ENCODE data around the gene ELL.
"Not testable (repeated sequence)": the region's sequence is repeated elsewhere in the genome, so short reads cannot be mapped to it uniquely, and the experiment has no call there.

The ELL gene

GRCh38 chr19:18424122-18424889, 97.6 kb downstream of the ELL start:
- no peak for DNase-seq (ENCODE audit: low read depth in 2 of 2)

GRCh38 chr19:18423258-18424020, 98.4 kb downstream of the ELL start:
- no peak for DNase-seq (ENCODE audit: low read depth in 2 of 2)

- DNase-seq (ENCODE audit: low read depth in 2 of 2): no peak
Observed at GRCh38 chr19:18422530-18423191, 99.2 kb downstream of the ELL start.

- DNase-seq (ENCODE audit: low read depth in 2 of 2): no peak
Observed at GRCh38 chr19:18421371-18421959, 100.4 kb downstream of the ELL start.

GRCh38 chr19:18420930-18421329, 100.9 kb downstream of the ELL start:
- no peak for DNase-seq (ENCODE audit: low read depth in 2 of 2)

DNA sequence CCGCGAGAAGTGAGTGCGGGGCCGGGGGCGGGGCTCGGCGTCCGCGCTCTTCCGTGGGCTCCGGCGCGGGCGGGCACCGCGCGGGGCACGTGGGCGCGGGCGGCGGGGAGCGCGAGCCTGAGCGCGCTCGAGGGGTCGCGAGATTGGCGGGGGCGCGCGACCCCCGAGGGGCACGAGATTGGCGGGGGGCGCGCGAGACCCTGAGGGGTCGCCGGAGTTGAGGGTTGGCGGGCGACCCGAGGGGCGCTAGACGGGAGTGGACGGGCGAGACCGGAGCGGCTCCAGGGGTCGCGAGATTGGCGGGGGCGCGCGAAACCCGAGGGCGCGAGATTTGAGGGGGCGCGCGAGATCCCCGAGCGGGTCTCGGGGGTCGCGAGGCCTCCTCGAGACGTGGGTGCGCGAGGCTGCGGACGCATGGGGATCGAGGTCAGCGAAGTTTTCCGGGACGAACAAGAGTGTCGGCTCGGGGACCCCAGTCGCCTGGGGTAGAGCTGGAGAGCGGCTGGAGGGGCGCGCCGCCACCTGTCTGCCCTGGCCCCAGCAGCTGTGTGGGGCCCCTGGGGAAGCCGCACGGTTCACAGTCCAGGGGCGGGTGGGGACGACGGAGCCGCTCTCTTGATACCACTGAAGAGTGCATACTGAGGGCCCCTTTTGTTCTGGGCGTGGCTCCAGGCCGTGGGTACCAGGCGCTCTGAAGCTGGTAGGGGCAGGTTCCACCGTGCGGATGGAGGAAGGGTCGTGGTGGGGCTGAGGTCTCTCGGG, 102.0 kb downstream of the ELL start:
- DNase-seq (ENCODE audit: low read depth in 2 of 2): peak in 1 of 2 donors; percentile 42

DNA sequence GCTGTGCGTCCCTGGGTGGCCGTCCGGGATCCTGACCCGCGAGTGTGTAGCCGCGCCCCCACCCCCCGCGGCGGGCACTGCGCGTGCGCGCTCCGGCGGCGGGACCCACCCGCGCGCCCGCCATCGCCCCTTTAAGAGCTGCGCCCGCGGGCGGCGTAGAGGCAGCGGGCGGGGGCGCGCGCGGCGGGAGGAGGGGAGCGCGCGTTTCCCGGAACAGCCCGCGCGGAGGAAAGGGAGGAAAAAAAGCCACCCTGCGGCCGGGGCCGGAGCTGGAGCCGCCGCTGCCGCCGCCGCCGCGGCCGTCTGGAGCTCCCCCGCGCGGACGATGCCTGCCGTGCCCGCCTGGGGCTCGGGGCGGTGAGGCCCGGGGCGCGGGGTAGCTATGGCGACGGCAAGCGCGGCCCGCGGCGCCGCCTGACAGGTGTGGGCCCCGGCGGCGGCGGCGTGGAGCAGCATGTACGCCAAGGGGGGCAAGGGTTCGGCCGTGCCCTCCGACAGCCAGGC, 102.6 kb downstream of the ELL start, which contains the start of gene SSBP4:
Gene SSBP4 (plus strand): TSS at position 204 of the 504 bp plus-strand sequence. CDS start 251 bp downstream, at position 455.
- peak in 1 of 2 donors; percentile 60 for DNase-seq (ENCODE audit: low read depth in 2 of 2)

- peak in 1 of 2 donors; percentile 21 for DNase-seq (ENCODE audit: low read depth in 2 of 2)
Observed at GRCh38 chr19:18418483-18419194, 103.2 kb downstream of the ELL start.

DNA sequence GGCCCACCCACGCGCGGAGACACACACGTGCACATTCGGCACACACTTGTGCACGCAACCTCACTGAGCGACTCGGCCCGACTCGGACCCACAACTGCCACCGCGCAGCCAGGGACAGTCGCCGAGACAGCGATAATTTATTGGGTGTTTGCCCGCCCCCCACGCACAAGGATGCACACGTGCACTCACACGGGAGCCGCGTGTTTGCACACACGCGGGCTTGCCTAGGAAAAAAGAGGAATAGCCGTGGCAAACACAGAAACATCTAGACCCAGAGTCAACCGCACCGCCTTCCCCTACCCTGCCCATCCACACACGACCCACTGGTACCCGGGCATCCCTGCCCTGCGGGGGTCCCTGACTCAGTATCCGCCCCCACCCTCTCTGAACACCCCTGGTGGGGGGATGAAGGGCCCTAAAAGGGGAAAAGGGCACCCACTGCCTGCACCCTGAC, 103.8 kb downstream of the ELL start:
- no peak for DNase-seq (ENCODE audit: low read depth in 2 of 2)

DNA sequence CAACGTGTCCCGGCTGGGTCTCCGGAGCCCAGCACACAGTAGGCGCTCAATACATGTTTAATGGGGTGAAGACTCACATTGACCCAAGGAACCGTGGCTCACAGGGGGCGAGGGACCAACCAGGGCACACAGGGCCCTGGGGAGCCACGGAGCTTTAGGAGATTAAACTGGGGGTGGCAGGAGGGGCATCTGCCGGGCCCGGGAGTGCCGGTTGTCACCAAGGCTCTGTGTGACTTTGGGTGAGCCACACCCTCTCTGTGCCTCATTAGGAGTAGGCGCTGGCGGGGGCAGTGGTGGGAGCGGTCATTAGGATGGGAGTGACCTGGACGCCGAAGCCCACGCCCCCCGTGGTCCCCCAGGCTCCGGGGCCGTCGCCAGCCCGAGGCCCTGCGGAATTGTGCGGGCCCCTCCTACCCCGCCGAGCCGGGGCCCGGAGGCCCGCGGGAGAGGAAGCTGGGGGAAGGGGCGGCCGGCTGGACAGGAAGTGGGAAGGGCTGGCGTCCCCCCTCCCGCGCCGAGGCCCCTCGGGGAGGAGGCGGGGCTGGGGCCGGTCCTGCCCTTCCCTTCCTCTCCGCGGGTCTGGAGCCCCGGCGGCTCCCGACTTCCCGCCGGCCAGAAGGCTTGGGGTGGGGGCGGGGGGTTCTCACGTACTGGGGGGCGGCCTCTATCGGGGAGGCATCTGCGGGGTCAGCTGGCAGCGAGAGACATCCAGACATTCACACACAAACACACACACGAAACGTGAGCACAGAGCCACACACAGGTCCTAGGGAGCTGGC, 104.4 kb downstream of the ELL start:
- DNase-seq (ENCODE audit: low read depth in 2 of 2): peak in 1 of 2 donors; percentile 21

DNA sequence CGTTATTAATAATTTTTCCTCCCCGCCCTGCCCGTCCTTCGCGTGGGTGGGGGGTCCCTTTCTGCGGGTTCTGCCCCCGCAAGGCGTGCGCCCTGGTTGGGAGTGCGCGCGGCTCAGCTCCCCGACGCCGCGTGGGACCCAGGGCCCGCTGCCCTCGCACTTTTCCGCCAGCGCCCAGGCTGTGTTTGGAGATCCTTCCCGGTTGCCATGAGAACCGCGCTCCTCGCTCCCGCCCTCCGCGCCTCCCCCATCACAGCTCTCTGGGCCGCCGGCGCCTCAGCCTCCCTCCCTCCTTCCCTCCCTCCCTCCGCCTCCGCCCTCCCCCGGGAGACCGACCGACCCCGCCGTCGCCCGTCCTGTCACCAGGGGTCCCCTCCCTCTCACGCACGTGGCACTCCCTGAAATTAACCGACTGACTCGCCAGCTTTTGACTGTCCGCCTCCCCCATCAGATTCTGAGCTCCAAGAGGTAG, 105.1 kb downstream of the ELL start:
- peak; percentile 56 to 67 for DNase-seq (ENCODE audit: low read depth in 2 of 2)

DNA sequence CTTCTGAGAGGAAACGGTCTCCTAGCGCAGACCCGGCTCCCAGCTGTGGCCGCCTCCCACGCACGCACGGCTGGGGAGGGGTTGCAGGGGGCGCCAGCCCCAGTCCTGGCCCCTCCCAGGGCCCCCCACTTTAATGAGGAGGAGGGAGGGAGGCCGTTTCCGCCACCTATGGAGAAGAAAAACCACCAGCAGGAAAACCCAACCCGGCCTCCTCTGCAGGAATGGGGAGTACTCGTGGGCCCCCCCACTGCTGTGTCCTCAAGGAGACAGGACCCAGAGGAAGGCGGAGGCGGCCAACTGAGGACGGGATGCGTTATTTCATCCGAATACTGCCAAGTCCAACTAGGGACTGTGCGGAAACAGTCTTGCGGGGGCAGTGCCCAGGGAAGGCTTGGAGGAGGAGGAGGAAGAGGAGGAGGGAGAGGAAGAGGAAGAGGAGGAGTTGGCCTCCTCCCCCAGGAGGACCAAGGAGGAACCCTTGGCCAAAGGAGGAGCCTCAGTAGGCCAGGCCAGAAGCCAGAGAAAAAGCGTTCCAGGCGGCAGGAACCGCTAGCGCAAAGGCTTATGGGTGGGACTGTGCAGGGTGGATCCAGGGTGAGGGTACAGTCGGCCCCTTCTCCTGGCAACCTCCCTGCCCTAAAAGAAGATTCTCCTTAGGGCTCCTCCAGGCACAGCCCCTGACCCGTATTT, 106.5 kb downstream of the ELL start:
- DNase-seq (ENCODE audit: low read depth in 2 of 2): no peak

DNA sequence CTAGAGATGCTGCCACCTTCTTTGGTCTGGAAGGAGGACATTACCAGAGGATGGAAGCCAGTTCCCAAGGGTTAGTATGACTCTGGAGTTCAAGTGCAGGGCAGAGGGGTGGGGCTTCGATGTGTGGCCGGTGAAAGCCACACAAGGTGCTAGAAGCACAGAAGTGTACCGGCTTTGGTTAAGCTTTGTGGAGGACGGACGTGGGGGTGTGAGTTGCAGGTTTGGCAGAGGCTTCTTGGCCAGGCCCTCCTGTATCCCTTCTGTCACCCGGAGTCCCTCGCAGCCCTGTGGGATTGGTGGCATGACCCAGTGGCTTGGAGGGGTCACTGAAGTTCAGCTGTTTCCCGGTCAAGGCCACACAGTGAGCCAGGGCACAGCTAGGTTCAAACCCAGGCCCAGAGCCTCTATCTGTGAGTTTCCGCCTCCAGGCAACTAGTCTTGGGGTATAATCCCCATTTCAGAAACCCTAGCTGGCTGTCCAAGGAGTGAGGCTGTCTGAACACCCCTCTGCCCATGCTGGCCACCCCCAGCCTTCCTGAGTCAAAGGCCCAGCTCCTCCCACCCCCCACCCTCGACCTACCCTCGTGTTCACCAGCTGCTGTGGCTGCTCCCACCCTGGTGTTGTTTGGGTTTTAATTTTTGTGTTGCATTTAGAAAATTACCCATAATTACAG, 107.2 kb downstream of the ELL start:
- no peak for DNase-seq (ENCODE audit: low read depth in 2 of 2)

GRCh38 chr19:18412610-18413239, 109.1 kb downstream of the ELL start:
- no peak for DNase-seq (ENCODE audit: low read depth in 2 of 2)

DNA sequence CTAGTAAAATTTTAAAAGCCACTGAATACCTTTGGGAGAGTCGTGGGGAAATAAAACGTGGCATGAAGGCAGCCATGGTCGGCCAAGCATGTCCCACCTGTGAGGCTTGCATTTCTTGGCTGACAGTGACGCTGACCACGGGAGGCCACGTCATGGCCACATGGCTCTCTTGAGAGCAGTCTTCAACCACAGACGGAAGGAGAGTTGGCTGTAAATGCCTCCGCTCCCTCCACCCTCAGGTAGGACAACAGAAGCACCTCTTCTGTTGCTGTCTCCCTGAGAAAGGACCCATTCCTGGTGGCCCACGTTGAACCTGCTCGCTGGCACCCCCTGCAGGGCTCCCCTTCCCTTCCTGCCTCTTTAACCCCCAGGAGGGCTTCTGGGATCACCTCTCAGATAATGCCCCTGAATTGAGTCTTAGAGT, 113.8 kb downstream of the ELL start:
- no peak for DNase-seq (ENCODE audit: low read depth in 2 of 2)

DNA sequence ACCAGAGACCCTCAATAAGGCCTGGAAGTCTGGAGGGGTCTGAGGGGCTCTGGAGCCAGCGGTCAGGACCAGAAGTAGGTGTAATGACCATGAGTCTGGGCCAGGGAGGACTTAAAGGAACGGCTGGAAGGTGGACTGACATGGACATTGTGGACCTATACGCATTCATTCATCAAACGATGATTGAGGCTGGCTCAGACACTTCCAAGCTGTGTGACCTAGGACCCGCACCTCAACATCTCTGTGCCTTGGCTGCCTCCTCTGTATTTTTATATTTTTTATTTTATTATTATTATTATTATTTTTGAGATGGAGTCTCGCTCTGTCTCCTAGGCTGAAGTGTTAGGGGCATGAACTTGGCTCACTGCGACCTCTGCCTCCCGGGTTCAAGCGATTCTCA, 115.1 kb downstream of the ELL start:
- no peak for DNase-seq (ENCODE audit: low read depth in 2 of 2)

DNA sequence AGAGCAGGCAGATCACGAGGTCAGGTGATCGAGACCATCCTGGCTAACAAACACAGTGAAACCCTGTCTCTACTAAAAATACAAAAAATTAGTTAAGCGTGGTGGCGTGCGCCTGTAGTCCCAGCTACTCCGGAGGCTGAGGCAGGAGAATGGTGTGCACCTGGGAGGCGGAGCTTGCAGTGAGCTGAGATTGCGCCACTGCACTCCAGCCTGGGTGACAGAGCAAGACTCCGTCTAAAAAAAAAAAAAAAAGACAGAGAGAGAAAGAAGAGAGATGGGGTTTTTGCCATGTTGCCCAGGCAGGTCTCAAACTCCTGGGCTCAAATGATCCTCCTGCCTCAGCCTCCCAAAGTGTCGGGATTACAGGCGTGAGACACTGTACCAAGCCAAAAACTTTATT, 116.1 kb downstream of the ELL start:
- DNase-seq (ENCODE audit: low read depth in 2 of 2): not testable (repeated sequence)
